Fibroblast of pulmonary artery (primary cell): ENCODE measurements around the gene PODXL.

ENCODE experiments used
- DNase-seq: peaks from one replicate; pipeline ENCODE4 v3.0.0-alpha.2; 2010; ENCODE audit warnings: low read depth
- H3K4me3 ChIP-seq: replicated peaks from 2 replicates; pipeline ENCODE4 v1.5.1; 2011; ENCODE audit warnings: low read depth, mild to moderate bottlenecking, control low read depth, low read length, moderate library complexity
- TF ChIP-seq, protein P1 (sequence below): IDR thresholded peaks from 2 replicates; pipeline ENCODE4 v1.5.1; 2011; ENCODE audit warnings: mild to moderate bottlenecking, control low read depth, low read length, inconsistent platforms; ENCODE audit errors: missing control alignments

Gene PODXL

DNA sequence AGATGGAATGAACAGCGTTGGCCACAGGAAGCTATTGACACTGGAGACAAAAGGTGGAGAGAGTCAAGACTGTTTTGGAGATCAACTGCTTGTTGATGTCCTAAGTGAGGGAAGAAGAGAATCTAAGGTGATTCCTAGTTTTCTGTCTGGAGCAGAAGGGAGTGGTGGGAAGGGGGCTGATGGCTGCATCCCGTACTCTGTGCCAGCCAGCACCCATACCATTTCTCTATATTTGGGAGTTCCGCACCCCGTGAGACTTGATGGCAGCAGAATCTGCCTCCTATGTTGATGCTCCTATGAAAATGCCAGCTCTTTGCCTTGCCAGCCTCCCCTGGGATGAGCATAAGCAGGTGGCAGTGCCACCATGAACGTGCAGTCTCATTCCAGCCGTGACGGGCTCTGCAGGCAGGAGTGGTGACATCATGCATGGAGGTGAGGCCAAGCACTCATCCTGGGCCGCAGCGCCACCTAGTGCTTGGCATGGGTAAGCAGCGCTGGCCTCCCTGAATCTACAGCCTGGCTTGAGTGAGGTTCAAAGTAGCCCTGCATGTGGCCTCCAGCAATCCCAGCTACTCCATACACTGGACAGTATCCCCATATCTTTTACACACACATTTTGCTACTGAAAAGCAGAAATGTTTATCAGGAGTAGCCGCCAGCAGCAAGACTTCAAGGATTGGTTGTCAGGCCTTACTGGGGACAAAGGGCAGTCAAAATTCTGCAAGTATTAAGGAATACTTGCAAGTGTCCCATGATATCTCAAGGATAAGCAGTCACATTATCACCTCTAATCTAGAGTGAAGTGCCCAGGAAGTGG, 43.0 kb downstream of the PODXL start:
- DNase-seq: peak; percentile 87
- H3K4me3 ChIP-seq: no peak overlapping the region
- TF ChIP-seq, protein P1, sequence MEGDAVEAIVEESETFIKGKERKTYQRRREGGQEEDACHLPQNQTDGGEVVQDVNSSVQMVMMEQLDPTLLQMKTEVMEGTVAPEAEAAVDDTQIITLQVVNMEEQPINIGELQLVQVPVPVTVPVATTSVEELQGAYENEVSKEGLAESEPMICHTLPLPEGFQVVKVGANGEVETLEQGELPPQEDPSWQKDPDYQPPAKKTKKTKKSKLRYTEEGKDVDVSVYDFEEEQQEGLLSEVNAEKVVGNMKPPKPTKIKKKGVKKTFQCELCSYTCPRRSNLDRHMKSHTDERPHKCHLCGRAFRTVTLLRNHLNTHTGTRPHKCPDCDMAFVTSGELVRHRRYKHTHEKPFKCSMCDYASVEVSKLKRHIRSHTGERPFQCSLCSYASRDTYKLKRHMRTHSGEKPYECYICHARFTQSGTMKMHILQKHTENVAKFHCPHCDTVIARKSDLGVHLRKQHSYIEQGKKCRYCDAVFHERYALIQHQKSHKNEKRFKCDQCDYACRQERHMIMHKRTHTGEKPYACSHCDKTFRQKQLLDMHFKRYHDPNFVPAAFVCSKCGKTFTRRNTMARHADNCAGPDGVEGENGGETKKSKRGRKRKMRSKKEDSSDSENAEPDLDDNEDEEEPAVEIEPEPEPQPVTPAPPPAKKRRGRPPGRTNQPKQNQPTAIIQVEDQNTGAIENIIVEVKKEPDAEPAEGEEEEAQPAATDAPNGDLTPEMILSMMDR: peak; percentile 98

DNA sequence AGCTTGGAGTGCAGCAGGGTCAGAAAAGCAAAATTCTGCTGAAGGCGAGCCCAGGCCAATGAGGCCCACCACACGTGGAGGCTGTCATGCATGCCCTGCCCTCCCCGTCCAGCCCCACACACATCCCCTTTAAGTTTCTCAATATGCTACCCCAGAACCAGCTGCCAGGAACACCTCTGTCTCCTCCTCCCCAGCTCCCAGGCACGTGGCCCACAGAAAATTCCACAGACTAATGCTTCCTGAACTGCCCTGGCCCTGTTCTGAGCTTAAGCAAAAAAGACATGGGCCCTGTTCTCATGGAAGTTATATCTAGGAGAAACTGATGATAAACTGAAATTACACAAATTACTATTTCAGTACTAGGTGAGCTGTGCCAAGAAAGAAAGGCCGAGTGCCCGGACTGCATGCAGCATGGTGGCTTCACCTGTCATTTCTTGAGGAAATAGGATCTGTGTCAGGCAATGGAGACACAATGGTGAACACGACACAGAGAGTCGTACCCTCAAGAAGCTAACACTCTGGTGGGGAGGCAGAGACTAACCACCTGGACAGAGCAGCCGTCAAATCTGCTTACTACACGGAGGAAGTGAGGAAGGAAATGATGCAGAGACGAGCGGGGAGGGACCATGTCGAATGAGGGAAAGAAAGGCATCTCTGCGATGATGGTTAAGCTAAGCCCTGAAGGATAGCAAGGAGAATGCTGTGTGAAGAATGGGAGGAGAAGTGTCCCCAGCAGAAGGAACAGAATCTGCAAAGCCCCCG, 44.5 kb downstream of the PODXL start:
- DNase-seq: peak; percentile 29
- H3K4me3 ChIP-seq: no peak overlapping the region
- TF ChIP-seq, protein P1: no peak

DNA sequence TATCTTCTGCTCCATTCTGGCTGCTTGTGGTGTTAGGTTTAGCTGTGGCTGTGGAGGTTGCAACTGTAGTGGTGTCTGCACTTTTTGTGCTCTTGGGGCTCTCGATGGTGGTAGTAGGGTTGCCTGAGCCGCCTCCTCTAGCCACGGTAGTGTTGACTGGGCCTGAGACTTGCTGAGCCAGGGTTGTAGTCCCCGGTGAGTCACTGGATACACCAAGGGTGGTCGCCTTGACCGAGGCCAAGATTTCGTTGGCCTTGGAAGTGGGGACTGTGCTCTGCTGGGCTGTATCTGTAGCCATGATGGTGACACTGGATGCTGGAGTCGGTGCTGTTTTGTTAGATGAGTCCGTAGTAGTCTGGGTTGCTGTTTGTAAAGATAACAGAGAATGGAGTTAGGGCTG, 45.4 kb downstream of the PODXL start:
- no peak overlapping the region for H3K4me3 ChIP-seq
- TF ChIP-seq, protein P1: no peak
- no peak for DNase-seq

DNA sequence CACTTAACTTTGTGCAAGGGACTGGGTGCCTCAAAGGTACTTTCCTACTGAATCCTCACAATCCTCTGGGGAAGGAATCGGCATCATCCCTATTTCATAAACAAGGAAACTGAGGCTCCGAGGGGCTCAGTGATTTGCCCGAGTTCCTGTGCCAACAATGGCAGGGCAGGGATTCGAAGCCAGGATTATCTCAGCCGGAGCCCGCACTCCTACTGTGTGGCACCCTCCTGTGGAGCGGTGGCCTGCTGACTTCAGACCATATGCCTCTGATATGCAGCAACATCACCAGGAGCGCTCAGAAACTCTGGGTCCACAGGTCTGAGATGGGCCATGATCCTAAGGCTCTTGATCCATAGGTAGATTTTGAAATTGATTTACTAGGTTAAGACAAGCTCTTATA, 46.6 kb downstream of the PODXL start:
- H3K4me3 ChIP-seq: no peak overlapping the region
- TF ChIP-seq, protein P1: no peak
- DNase-seq: no peak

DNA sequence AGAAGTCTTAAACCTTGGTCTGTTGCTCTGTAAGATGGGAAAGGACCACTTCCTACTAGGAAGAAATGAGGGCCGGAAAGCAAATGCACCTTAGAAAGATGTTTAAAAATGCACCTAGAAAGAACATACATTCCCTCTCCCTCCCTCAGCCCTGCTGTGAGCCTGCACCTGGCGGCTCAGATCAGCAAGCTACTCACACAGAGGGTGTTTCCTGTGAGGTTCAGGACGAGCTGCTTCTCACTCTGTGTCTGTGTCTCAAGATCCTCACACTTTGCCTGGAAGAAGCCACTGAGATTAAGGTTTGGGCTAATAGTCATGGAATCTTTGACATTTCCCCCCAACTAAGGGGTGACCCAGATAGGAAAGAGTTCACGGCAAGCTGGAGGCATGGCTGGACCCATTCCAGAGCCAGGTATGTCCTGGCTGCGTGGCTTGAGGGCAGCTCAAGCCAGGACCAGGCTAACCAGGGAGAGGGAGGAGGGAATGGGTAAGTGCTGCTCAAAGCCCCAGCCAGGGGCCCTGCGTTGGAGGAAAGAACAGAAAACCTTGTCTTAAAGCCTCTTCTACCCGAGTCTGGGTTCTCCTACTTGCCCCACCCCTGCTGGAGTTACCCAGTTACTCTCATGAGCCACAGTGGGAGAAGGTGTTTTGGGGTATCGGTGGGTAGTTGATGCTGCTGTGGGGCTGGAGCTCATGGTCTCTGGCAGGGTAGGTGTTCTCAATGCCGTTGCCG, 47.5 kb downstream of the PODXL start:
- no peak overlapping the region for H3K4me3 ChIP-seq
- TF ChIP-seq, protein P1: no peak
- no peak for DNase-seq

DNA sequence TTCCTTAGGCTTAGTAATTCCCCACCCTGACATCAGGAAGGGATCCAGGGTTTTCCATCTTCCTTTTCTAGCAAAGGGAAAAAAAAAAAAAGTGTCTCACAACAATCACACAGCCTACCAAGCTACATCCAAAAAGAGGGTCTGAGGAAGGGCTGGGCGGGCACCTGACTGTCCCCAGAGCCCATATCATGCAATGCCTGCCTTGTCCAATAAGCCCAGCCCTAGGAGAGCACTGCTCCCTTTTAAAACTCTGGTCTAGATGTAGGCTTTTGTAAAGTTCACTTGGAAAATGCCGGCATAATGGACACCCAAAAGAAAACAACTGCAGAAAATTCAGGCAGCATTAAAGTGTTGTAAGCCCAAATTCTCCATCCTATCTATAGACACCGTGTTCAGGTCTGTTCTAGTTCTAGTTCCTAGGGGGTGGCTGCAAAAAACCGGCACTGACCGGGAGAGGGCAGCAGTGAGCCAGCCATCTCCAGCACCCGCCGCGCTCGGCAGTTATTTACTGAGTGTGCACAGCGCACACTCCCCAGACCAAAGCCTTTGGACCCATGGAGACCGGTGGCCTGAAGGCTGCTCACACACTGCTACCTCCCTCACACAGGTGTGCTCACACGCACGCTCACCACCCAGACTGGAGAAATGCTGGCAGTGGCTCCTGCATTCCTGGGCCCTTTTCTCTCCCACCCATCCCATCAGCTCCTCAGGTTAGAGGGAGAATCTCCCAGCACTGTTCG, 48.7 kb downstream of the PODXL start:
- peak; percentile 73 for DNase-seq
- TF ChIP-seq, protein P1: peak; percentile 86
- H3K4me3 ChIP-seq: no peak overlapping the region
